T47D (cell line): ENCODE data around the gene HOXA13.

Experiments
- DNase-seq, 2 experiments: peaks; one replicate each; pipeline versions ENCODE4 v3.0.0 to v3.0.0-alpha.2; 2011 to 2012; ENCODE audit warnings: low read depth in 1 of 2, low spot score in 1 of 2
- JUND ChIP-seq: IDR thresholded peaks from 2 replicates; pipeline ENCODE4 v1.6.1; 2012; ENCODE audit warnings: low read depth
- in situ Hi-C: cut with HindIII; loops from 2 replicates; pipeline ENCODE4 v1.10.0; 2016; ENCODE audit warnings: low sequenced_read_pairs, low pct_unique_long_range_greater_than_20kb

Gene HOXA13

DNA sequence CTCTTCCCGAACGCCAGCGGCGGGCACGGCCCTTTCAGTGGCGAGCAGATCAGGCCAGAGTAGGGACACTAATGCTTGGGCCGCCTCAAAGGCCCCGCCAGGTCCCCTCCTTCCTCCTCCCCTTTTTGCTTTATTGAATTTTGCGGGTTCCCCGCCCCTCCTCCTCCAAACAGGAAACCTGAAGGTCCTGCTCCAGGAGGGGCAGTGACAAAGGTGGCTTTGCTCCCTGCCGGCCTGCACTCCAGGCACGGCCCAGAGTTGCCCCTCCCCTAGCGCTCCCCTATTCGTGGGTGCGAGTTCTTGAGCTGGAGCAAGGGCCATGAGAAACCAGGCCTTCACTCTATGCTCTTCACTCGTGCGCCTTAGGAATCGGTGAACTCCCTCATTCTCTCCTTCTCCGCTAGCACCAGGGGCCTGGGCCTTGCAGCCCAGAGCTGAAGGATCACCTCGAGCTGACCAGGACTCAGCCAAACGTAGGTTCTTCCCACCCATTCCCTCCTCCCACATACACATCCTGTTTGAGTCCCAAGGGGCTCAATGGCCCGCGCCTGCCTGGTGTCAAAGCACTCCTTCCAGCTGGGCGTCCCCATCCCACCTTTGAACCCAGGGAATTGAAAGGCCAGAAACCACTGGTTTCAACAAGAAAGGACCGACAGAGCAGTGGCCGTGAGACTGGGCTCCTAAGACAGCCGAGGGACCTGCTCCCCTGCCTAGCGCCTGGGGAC is 51.7 kb downstream of the HOXA13 start:
- in situ Hi-C loops, result no loop called here
- DNase-seq, result no peak
- no peak for TF ChIP-seq JUND

GRCh38 chr7:27147199-27148030 is 52.5 kb downstream of the HOXA13 start, which contains the start of gene HOXA6:
HOXA6 (minus strand) TSS chr7:27147774; CDS start chr7:27147749, 25 bp downstream.
- in situ Hi-C loops, result no loop called here
- DNase-seq, result no peak
- TF ChIP-seq JUND, result no peak

DNA sequence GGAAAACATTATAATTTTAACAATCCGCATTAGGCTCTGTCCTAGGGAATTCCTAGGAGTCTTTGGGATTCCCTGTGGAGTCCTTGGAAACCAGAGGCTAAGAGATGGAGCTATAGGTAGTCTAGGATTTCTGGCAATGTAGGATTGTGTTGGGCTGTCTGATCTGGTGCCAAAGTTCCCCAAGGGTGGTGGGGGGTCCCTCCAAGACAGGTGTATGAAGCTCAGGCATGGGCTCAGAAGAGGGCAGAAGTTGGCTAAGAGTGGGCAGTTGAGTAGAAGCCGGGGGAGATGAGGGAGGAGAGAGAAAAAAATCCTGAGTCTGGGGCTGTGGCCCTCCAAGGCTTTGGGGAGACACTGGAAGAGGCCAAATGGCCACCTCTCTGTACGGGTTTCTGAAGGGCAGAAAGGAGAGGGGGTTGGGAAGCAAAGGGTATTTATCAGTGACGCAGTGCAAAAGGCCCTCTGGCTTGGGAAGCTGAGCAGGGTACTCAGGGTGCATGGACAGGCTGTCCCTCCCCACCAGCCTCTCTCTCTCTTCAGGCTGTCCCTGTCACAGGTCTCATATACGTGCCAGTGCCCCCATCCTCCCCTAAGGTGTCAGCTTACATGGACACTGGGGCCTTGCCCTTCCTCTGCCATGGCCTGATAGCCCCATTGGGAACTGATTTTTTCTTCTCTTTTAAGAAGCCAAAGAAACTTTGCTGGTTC is 53.2 kb downstream of the HOXA13 start:
- TF ChIP-seq JUND, result no peak
- no peak for DNase-seq
- in situ Hi-C loops, result no loop called here

GRCh38 chr7:27145914-27146412 is 53.9 kb downstream of the HOXA13 start:
- in situ Hi-C loops, result no loop called here
- no peak for TF ChIP-seq JUND
- no peak for DNase-seq

DNA sequence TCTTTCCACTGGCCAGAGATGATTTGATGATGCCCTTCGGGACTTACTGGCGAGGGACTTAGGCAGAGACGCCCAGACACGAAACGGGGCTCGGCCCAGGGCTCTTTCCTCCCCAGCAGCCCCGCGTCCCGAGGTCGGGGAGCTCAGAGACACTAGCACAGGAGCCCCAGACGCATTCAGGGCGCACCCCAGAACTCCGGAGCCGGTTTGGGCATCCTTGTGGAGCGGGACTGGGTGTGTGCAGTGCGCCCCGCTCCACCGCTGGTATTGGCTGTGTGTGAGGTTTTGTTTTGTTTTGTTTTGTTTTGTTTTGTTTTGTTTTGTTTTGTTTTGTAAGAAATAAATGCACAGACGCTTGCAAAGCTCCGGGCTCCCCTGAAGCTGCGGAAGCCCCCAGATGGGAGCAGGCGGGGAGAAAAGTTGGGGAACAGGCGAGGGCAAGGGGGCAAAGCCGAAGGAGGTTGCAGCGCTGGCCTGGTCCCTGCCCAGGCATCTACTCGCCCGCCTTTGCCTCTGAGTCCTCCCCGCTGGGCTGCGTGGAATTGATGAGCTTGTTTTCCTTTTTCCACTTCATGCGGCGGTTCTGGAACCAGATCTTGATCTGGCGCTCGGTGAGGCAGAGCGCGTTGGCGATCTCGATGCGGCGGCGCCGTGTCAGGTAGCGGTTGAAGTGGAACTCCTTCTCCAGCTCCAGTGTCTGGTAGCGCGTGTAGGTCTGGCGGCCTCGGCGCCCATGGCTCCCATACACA is 54.6 kb downstream of the HOXA13 start:
- in situ Hi-C loops, result no loop called here
- TF ChIP-seq JUND, result no peak
- DNase-seq, result no peak

GRCh38 chr7:27144781-27145164 is 55.1 kb downstream of the HOXA13 start:
- TF ChIP-seq JUND, result no peak
- no peak for DNase-seq
- in situ Hi-C loops, result no loop called here
